Measurements from ENCODE around the gene PROM2. TPM values are rescaled to one million over a fixed set of nuclear protein-coding genes. Genes with fewer than 3 reads are reported as not detected.

Gene PROM2
- total RNA-seq, 2 donors from 2014 or later: 3.5 to 10.0 TPM

GRCh38 chr2:95332036-95332435 is 57.8 kb downstream of the PROM2 start:
- TF ChIP-seq, protein P1, sequence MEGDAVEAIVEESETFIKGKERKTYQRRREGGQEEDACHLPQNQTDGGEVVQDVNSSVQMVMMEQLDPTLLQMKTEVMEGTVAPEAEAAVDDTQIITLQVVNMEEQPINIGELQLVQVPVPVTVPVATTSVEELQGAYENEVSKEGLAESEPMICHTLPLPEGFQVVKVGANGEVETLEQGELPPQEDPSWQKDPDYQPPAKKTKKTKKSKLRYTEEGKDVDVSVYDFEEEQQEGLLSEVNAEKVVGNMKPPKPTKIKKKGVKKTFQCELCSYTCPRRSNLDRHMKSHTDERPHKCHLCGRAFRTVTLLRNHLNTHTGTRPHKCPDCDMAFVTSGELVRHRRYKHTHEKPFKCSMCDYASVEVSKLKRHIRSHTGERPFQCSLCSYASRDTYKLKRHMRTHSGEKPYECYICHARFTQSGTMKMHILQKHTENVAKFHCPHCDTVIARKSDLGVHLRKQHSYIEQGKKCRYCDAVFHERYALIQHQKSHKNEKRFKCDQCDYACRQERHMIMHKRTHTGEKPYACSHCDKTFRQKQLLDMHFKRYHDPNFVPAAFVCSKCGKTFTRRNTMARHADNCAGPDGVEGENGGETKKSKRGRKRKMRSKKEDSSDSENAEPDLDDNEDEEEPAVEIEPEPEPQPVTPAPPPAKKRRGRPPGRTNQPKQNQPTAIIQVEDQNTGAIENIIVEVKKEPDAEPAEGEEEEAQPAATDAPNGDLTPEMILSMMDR (IDR thresholded peaks at IDR 0.05): no peak
- H3K36me3 ChIP-seq: no peaks in the 10 kb centered on the region

GRCh38 chr2:95333056-95333455 is 58.8 kb downstream of the PROM2 start:
- TF ChIP-seq, protein P1 (IDR thresholded peaks at IDR 0.05): no peak
- no peak for ATAC-seq (ENCODE audit: insufficient number of reproducible peaks, low FRiP score, low read depth)
- Histone ChIP-seq H3K27me3 (replicated peaks; ENCODE audit: insufficient read depth) (no peaks in the 10 kb centered on the region), H3K9me3 (no peaks in the 10 kb centered on the region), H3K4me3 (no peak overlapping the region), H3K36me3 (no peaks in the 10 kb centered on the region), H3K27ac (no peak overlapping the region), H3K4me1 (ENCODE audit: control insufficient read depth in 1 of 2, low read depth in 2 of 2) (no peaks in the 10 kb centered on the region)
- DNase-seq (ENCODE audit: low spot score): no peak

More at GRCh38 chr2:95332036-95332435, 57.8 kb downstream of the PROM2 start:
- no peak overlapping the region for H3K4me3 ChIP-seq
- DNase-seq (ENCODE audit: low spot score): no peak
- H3K9me3 ChIP-seq: no peaks in the 10 kb centered on the region
- no peak overlapping the region for H3K27ac ChIP-seq
- ATAC-seq (ENCODE audit: insufficient number of reproducible peaks, low FRiP score, low read depth): no peak
- H3K27me3 ChIP-seq (replicated peaks; ENCODE audit: insufficient read depth): no peaks in the 10 kb centered on the region
- no peaks in the 10 kb centered on the region for H3K4me1 ChIP-seq (ENCODE audit: control insufficient read depth in 1 of 2, low read depth in 2 of 2)

GRCh38 chr2:95333888-95334338 is 59.7 kb downstream of the PROM2 start:
- H3K27ac ChIP-seq: no peak overlapping the region
- H3K36me3 ChIP-seq: no peaks in the 10 kb centered on the region
- H3K4me3 ChIP-seq: no peak overlapping the region
- ATAC-seq (ENCODE audit: insufficient number of reproducible peaks, low FRiP score, low read depth) (no peak), DNase-seq (ENCODE audit: low spot score) (no peak)
- no peaks in the 10 kb centered on the region for H3K27me3 ChIP-seq (replicated peaks; ENCODE audit: insufficient read depth)
- TF ChIP-seq, protein P1 (IDR thresholded peaks at IDR 0.05): no peak
- H3K9me3 ChIP-seq: no peaks in the 10 kb centered on the region
- H3K4me1 ChIP-seq (ENCODE audit: control insufficient read depth in 1 of 2, low read depth in 2 of 2): no peaks in the 10 kb centered on the region

DNA sequence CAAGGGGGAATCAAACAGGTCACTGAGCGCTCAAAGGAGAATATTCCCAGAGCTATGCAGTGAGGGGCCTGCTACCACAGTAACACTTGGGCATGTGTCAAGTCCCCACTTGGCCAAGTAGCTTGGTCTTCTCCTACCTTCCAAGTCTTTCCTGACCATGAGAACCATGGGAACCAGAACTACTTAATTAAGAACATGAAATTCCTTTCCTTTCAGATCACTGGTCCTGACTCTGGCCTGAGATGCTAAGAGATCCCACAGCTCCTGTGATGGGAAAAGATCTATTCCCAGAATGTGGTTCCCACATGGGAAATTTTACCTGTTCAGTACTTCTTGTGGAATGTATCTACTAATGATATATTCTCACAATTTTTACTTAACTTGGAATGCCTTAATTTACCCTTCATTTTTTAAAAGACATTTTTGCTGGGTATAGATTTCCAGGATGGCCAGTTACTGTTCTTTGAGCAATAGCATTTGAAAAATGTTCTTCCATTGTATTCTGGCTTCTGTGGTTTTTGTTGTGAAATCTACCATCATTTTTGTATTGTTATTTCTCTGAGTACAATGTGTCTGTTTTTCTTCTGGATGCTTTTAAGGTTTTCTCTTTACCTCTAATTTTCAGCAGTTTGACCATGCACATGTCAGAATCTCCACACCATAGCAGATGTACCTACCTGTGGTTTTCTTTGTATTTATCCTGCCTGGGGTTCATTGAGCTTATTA is 60.8 kb downstream of the PROM2 start:
- Histone ChIP-seq H3K9me3 (no peaks in the 10 kb centered on the region), H3K4me1 (ENCODE audit: control insufficient read depth in 1 of 2, low read depth in 2 of 2) (no peaks in the 10 kb centered on the region), H3K27ac (no peak overlapping the region), H3K36me3 (no peaks in the 10 kb centered on the region), H3K27me3 (replicated peaks; ENCODE audit: insufficient read depth) (no peaks in the 10 kb centered on the region), H3K4me3 (no peak overlapping the region)
- TF ChIP-seq, protein P1 (IDR thresholded peaks at IDR 0.05): no peak
- ATAC-seq (ENCODE audit: insufficient number of reproducible peaks, low FRiP score, low read depth) (no peak), DNase-seq (ENCODE audit: low spot score) (no peak)

DNA sequence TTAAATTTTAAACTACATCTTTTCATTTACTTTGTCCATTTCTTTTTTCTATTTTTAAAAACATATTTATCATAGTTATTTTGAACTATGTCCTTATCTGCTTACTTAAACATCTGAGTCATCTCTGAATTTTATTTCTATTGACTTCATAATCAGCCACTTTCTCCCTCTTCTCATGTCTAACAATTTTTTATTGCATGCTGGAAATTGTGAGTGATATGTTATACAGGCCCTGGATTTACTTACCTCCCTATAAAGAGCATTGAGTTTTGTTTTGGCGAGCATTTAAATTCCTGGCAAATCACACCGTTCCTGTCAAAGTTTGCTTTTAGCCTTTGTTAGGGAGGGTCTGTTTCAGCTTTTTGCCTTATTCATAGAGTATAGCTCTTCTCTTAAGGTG is 62.2 kb downstream of the PROM2 start:
- H3K4me1 ChIP-seq (ENCODE audit: control insufficient read depth in 1 of 2, low read depth in 2 of 2): no peaks in the 10 kb centered on the region
- H3K36me3 ChIP-seq: no peaks in the 10 kb centered on the region
- H3K27me3 ChIP-seq (replicated peaks; ENCODE audit: insufficient read depth): no peaks in the 10 kb centered on the region
- TF ChIP-seq, protein P1 (IDR thresholded peaks at IDR 0.05): no peak
- no peaks in the 10 kb centered on the region for H3K9me3 ChIP-seq
- no peak overlapping the region for H3K4me3 ChIP-seq
- DNase-seq (ENCODE audit: low spot score) (no peak), ATAC-seq (ENCODE audit: insufficient number of reproducible peaks, low FRiP score, low read depth) (no peak)
- H3K27ac ChIP-seq: no peak overlapping the region

Data from thoracic aorta (tissue), 2 donors.